Epidermal melanocyte (primary cell): ENCODE measurements around the gene CLEC2D.
"Not testable (repeated sequence)": the region's sequence is repeated elsewhere in the genome, so short reads cannot be mapped to it uniquely, and the experiment has no call there.

ENCODE experiments used
- DNase-seq: peaks from one replicate; pipeline ENCODE4 v3.0.0; 2011; ENCODE audit warnings: low spot score; ENCODE audit not compliant: insufficient read length

Gene CLEC2D

GRCh38 chr12:9651265-9651729 is 18.2 kb upstream of the CLEC2D start:
- no peak for DNase-seq

- DNase-seq = no peak
Observed at GRCh38 chr12:9660046-9660445, 9.5 kb upstream of the CLEC2D start.

GRCh38 chr12:9661720-9662119 is 7.8 kb upstream of the CLEC2D start:
- DNase-seq = no peak

- no peak for DNase-seq
Observed at GRCh38 chr12:9662488-9662887, 7.0 kb upstream of the CLEC2D start.

- no peak for DNase-seq
Observed at GRCh38 chr12:9667403-9668160, 1.9 kb upstream of the CLEC2D start.

GRCh38 chr12:9668161-9669018 is 1.1 kb upstream of the CLEC2D start:
- no peak for DNase-seq

- DNase-seq = no peak
Observed at GRCh38 chr12:9669019-9669326, 540 bp upstream of the CLEC2D start.

- not testable (repeated sequence) for DNase-seq
Observed at GRCh38 chr12:9672340-9672739, 2.8 kb downstream of the CLEC2D start.

GRCh38 chr12:9673404-9674225 is 4.1 kb downstream of the CLEC2D start:
- DNase-seq = no peak

- no peak for DNase-seq
Observed at GRCh38 chr12:9674226-9674590, 4.7 kb downstream of the CLEC2D start.

- not testable (repeated sequence) for DNase-seq
Observed at GRCh38 chr12:9682508-9682907, 13.0 kb downstream of the CLEC2D start.

- not testable (repeated sequence) for DNase-seq
Observed at GRCh38 chr12:9682949-9683348, 13.4 kb downstream of the CLEC2D start.

GRCh38 chr12:9685366-9685765 is 15.9 kb downstream of the CLEC2D start:
- DNase-seq = not testable (repeated sequence)

GRCh38 chr12:9685915-9686314 is 16.4 kb downstream of the CLEC2D start:
- no peak for DNase-seq

GRCh38 chr12:9687228-9687627 is 17.7 kb downstream of the CLEC2D start:
- no peak for DNase-seq

- no peak for DNase-seq
Observed at GRCh38 chr12:9692909-9693308, 23.4 kb downstream of the CLEC2D start.

- no peak for DNase-seq
Observed at GRCh38 chr12:9694241-9694640, 24.7 kb downstream of the CLEC2D start.

- DNase-seq = not testable (repeated sequence)
Observed at GRCh38 chr12:9695150-9695549, 25.6 kb downstream of the CLEC2D start.

GRCh38 chr12:9695661-9696060 is 26.1 kb downstream of the CLEC2D start:
- DNase-seq = not testable (repeated sequence)

- no peak for DNase-seq
Observed at GRCh38 chr12:9697619-9698018, 28.1 kb downstream of the CLEC2D start.

- DNase-seq = no peak
Observed at GRCh38 chr12:9698681-9699080, 29.2 kb downstream of the CLEC2D start.
